Measurements from ENCODE around the gene SLC16A11. TPM values are rescaled to one million over a fixed set of nuclear protein-coding genes. Genes with fewer than 3 reads are reported as not detected.
A peak's percentile ranks its signal among the peaks of the same experiment; 100 is the strongest.

SLC16A11 gene
- total RNA-seq, 1 experiment from 2014 or later, result not detected

DNA sequence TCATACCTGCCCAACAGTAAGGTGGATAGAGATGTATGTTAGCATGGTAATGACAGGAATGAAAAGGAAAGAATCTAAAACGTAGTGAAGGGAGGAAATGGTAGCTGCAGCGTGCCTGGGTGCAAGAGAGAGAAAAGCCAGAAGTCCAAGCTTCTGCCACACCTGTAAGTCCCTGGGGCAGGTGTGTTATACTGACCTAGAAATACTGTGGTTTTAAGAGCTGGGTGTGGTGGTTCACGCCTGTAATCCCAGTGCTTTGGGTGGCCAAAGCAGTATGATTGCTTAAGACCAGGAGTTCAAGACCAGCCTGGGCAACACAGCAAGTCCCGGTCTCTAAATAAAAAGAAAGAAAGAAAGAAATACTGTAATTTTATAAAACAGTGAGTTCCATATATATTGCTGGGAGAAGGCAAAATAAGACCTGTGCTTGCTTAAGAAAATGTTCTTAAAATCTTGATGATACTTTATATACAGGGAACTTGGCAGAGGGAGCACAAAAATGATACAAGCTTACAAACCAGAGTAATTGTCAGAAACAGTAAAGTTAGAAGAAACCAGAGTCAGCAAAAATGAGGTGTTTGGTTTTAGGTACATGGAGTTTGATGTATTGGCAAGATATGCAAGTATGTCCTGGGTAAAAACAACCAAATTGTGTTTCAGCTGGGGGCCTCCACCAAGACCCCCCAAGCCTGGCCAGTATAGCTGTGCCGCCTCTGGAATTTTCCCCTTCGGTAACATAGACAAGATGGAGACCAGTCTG is 41.4 kb downstream of the SLC16A11 start:
- Histone ChIP-seq H3K36me3 (ENCODE audit: low read depth) (peaks cover 29% of the 10 kb centered on the region), H3F3A (ENCODE audit: insufficient read depth, low read depth) (peaks cover 17% of the 10 kb centered on the region), H3K9me2 (ENCODE audit: insufficient read depth) (no peaks in the 10 kb centered on the region), H4K20me1 (ENCODE audit: insufficient read depth) (peaks cover 24% of the 10 kb centered on the region), H3K4me3 (no peak overlapping the region), H3K4me2 (no peak overlapping the region), H3K79me2 (ENCODE audit: low read depth) (peaks cover 15% of the 10 kb centered on the region), H3K4me1 (replicated peaks; ENCODE audit: insufficient read depth) (no peaks in the 10 kb centered on the region), H3K27ac (no peak overlapping the region), H3K27me3 (ENCODE audit: insufficient read depth, low read depth) (no peaks in the 10 kb centered on the region), H3K9me3 (ENCODE audit: insufficient read depth, low read depth) (no peaks in the 10 kb centered on the region), H2AFZ (no peak overlapping the region)
- ChIA-PET POLR2A (ENCODE audit: unreplicated experiment) (no interaction called here), CTCF (interaction anchor here (0.6 kb wide), 1 partner anchor 48 kb away, joined by 4 read pairs; no protein-coding TSS in a partner anchor)
- intact Hi-C loops (cut with micrococcal nuclease; ENCODE audit: unreplicated experiment), result no loop called here
- TF ChIP-seq, protein P1, sequence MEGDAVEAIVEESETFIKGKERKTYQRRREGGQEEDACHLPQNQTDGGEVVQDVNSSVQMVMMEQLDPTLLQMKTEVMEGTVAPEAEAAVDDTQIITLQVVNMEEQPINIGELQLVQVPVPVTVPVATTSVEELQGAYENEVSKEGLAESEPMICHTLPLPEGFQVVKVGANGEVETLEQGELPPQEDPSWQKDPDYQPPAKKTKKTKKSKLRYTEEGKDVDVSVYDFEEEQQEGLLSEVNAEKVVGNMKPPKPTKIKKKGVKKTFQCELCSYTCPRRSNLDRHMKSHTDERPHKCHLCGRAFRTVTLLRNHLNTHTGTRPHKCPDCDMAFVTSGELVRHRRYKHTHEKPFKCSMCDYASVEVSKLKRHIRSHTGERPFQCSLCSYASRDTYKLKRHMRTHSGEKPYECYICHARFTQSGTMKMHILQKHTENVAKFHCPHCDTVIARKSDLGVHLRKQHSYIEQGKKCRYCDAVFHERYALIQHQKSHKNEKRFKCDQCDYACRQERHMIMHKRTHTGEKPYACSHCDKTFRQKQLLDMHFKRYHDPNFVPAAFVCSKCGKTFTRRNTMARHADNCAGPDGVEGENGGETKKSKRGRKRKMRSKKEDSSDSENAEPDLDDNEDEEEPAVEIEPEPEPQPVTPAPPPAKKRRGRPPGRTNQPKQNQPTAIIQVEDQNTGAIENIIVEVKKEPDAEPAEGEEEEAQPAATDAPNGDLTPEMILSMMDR (conservative IDR thresholded peaks at IDR 0.05), result no peak
- TF ChIP-seq EZH2 (IDR thresholded peaks at IDR 0.05; ENCODE audit: low read depth), result no peak
- no peak for DNase-seq
- no TSS peak for BruUV-seq (replicated peaks)

DNA sequence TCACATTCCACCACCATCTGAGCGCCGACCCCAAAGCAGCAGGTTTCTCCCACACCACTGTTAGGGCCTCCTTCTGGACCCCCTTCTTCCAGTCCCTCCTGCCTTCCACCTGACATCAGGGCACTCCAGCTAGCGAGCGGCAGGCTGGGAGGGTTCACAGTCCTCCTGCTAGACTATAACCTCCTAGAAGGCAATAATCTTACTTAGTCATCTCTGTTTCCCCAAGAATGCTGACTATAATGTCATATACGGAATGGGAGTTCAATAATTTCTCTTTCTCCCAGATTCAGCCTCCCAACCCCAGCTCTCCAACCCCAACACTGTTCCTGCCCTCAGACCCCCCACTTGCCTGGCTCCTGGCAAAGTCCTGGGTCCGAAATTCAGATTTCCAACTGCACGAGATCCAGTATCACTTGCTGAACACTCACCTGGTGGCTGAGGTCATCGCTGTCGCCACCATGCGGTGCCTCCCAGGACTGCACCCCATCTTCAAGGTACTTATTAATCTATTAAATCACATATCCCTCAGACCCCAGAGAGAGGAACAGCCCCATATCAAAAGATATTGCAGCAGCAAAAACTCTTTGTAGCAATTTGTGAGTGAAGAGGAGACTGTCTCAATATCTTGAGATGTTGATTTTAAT is 42.5 kb downstream of the SLC16A11 start:
- no peak overlapping the region for H3K4me2 ChIP-seq
- peaks cover 17% of the 10 kb centered on the region for H3F3A ChIP-seq (ENCODE audit: insufficient read depth, low read depth)
- intact Hi-C loops (cut with micrococcal nuclease; ENCODE audit: unreplicated experiment), result no loop called here
- peaks cover 29% of the 10 kb centered on the region for H3K36me3 ChIP-seq (ENCODE audit: low read depth)
- H3K79me2 ChIP-seq (ENCODE audit: low read depth), result peaks cover 10% of the 10 kb centered on the region
- ChIA-PET CTCF (interaction anchor here (0.6 kb wide), 1 partner anchor 134 kb away, joined by 12 read pairs; no protein-coding TSS in a partner anchor), POLR2A (ENCODE audit: unreplicated experiment) (no interaction called here)
- BruUV-seq (replicated peaks), result no TSS peak
- no peaks in the 10 kb centered on the region for H3K9me2 ChIP-seq (ENCODE audit: insufficient read depth)
- no peaks in the 10 kb centered on the region for H3K27me3 ChIP-seq (ENCODE audit: insufficient read depth, low read depth)
- peaks cover 18% of the 10 kb centered on the region for H4K20me1 ChIP-seq (ENCODE audit: insufficient read depth)
- H3K4me3 ChIP-seq, result no peak overlapping the region
- H3K4me1 ChIP-seq (replicated peaks; ENCODE audit: insufficient read depth), result no peaks in the 10 kb centered on the region
- peak in 1 of 2 experiments; percentile 47 for DNase-seq
- no peaks in the 10 kb centered on the region for H3K9me3 ChIP-seq (ENCODE audit: insufficient read depth, low read depth)
- no peak for TF ChIP-seq EZH2 (IDR thresholded peaks at IDR 0.05; ENCODE audit: low read depth)
- TF ChIP-seq, protein P1 (conservative IDR thresholded peaks at IDR 0.05), result peak; percentile 70
- H3K27ac ChIP-seq, result no peak overlapping the region
- H2AFZ ChIP-seq, result no peak overlapping the region

DNA sequence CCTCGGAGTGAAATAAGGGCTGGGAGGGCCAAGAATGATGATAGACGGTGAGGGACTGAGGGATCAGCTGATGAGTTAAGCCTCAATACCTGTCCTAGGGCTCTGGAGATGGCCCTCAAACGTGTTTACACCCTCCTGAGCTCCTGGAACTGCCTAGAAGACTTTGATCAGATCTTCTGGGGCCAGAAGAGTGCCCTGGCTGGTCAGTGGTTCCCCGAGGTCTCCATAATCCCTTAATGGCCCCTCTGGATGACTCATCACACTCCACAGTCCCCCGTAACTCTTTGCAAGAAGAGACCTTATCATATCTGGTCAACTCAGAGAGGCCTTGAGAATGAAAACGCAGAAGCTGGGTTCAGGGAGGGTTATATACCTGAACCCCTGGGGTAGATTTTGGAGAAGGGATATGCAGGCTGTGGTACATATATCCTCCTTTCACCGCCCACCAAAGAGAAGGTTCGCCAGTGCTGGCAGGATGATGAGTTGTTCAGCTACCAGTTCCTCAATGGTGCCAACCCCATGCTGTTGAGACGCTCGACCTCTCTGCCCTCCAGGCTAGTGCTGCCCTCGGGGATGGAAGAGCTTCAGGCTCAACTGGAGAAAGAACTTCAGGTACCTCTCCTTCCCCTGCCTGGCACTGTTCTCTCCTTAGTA is 44.9 kb downstream of the SLC16A11 start:
- no peak overlapping the region for H3K27ac ChIP-seq
- H3K9me2 ChIP-seq (ENCODE audit: insufficient read depth), result no peaks in the 10 kb centered on the region
- peaks cover 10% of the 10 kb centered on the region for H3K79me2 ChIP-seq (ENCODE audit: low read depth)
- H3K4me1 ChIP-seq (replicated peaks; ENCODE audit: insufficient read depth), result no peaks in the 10 kb centered on the region
- CTCF ChIA-PET, result interaction anchor here (0.6 kb wide), 1 partner anchor 41 kb away, joined by 7 read pairs; no protein-coding TSS in a partner anchor
- no peak overlapping the region for H2AFZ ChIP-seq
- H3K9me3 ChIP-seq (ENCODE audit: insufficient read depth, low read depth), result no peaks in the 10 kb centered on the region
- no TSS peak for BruUV-seq (replicated peaks)
- no peak overlapping the region for H3K4me2 ChIP-seq
- no peak for DNase-seq
- peaks cover 12% of the 10 kb centered on the region for H4K20me1 ChIP-seq (ENCODE audit: insufficient read depth)
- H3F3A ChIP-seq (ENCODE audit: insufficient read depth, low read depth), result peaks cover 6% of the 10 kb centered on the region
- intact Hi-C loops (cut with micrococcal nuclease; ENCODE audit: unreplicated experiment), result no loop called here
- TF ChIP-seq, protein P1 (conservative IDR thresholded peaks at IDR 0.05), result no peak
- TF ChIP-seq EZH2 (IDR thresholded peaks at IDR 0.05; ENCODE audit: low read depth), result no peak
- no peaks in the 10 kb centered on the region for H3K27me3 ChIP-seq (ENCODE audit: insufficient read depth, low read depth)
- H3K4me3 ChIP-seq, result no peak overlapping the region
- H3K36me3 ChIP-seq (ENCODE audit: low read depth), result peaks cover 29% of the 10 kb centered on the region
- POLR2A ChIA-PET (ENCODE audit: unreplicated experiment), result interaction anchor here (0.6 kb wide), 1 partner anchor 153 kb away, joined by 11 read pairs; no protein-coding TSS in a partner anchor

Data from PC-9 (cell line).